Mucosa of descending colon (tissue), 3 donors: ENCODE measurements around the gene LAPTM5. TPM values are rescaled to one million over a fixed set of nuclear protein-coding genes. Genes with fewer than 3 reads are reported as not detected.
A peak's percentile ranks its signal among the peaks of the same experiment; 100 is the strongest.

Source experiments
- ATAC-seq: fragments of 200-7000 bp; cut with Tn5 transposase; one replicate; pipeline ENCODE4 v1.9.1; 2020; ENCODE audit warnings: mild to moderate bottlenecking, moderate library complexity
- DNase-seq, 3 donors: peaks; one replicate each; pipeline ENCODE4 v3.0.0-alpha.2; 2020
- H3K36me3 ChIP-seq: fragments of 200-600 bp; one replicate; pipeline ENCODE4 v1.8.0; 2021; ENCODE audit warnings: low read depth, mild to moderate bottlenecking
- H3K4me1 ChIP-seq: fragments of 200-600 bp; one replicate; pipeline ENCODE4 v1.8.0; 2021; ENCODE audit warnings: low read depth, mild to moderate bottlenecking
- H3K4me3 ChIP-seq: fragments of 200-600 bp; one replicate; pipeline ENCODE4 v1.8.0; 2021; ENCODE audit warnings: mild to moderate bottlenecking
- H3K9me3 ChIP-seq: fragments of 200-600 bp; one replicate; pipeline ENCODE4 v1.8.0; 2021; ENCODE audit warnings: mild to moderate bottlenecking
- intact Hi-C, 2 donors: fragments of 100-400 bp; cut with DNase I in 1 of 2; cut with micrococcal nuclease in 1 of 2; formaldehyde crosslinking; loops; one replicate each; pipeline versions ENCODE4 v1.11.0 to v1.11.1; 2022; cut with DNase I, micrococcal nuclease
- total RNA-seq, 3 donors: library from RNA; stranded (reverse); fragmentation: NEBNext Ultra II Directional in 2 of 3; extraction: Animal tissue kit (Norgen Biotek cat#: 25700) in 2 of 3; gene quantifications; one replicate each; pipeline versions ENCODE4 v1.2.1 to v1.2.4, GENCODE V29; 2021 to 2023
- TF ChIP-seq, protein P1 (sequence below): fragments of 200-600 bp; IDR thresholded peaks from one replicate; pipeline ENCODE4 v1.8.0; 2022; ENCODE audit warnings: antibody characterized with exemption, mild to moderate bottlenecking
- donor health status: DM: no; HTN: no; CAD: no; lungs with moderate emphysema.
- donor health status: DM: no; HTN: no; CAD: no.
- donor health status: DM: no; HTN: yes; CAD: no.

The LAPTM5 gene
- total RNA-seq, 3 donors from 2014 or later: 24.1 to 71.1 (median 48.1) TPM

DNA sequence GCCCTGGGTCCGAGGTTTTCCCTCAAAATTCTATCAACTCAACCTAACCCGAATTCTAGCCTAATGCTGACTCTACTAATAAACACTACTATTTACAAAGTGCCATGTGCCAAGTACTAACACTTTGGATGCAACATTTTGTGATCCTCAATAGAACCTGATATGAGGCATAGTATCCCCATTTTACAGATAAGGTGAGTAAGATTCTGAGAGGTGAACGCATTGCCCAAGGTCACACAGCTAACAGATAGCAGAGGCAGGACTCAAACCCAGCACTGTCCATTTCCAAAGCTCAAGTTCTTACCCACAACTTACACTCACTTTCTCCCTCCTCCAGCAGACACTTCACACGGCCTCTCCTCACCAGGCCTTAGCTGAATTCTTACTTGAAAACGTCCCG is 46.0 kb upstream of the LAPTM5 start:
- Histone ChIP-seq H3K4me3 (no peak overlapping the region), H3K36me3 (no peaks in the 10 kb centered on the region), H3K4me1 (peaks cover 9% of the 10 kb centered on the region), H3K9me3 (no peaks in the 10 kb centered on the region)
- intact Hi-C loops: loop anchor here in 1 of 2 donors (5.0 kb wide), 1 partner anchor 109 kb away; no protein-coding TSS in a partner anchor
- TF ChIP-seq, protein P1, sequence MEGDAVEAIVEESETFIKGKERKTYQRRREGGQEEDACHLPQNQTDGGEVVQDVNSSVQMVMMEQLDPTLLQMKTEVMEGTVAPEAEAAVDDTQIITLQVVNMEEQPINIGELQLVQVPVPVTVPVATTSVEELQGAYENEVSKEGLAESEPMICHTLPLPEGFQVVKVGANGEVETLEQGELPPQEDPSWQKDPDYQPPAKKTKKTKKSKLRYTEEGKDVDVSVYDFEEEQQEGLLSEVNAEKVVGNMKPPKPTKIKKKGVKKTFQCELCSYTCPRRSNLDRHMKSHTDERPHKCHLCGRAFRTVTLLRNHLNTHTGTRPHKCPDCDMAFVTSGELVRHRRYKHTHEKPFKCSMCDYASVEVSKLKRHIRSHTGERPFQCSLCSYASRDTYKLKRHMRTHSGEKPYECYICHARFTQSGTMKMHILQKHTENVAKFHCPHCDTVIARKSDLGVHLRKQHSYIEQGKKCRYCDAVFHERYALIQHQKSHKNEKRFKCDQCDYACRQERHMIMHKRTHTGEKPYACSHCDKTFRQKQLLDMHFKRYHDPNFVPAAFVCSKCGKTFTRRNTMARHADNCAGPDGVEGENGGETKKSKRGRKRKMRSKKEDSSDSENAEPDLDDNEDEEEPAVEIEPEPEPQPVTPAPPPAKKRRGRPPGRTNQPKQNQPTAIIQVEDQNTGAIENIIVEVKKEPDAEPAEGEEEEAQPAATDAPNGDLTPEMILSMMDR: no peak
- DNase-seq (no peak), ATAC-seq (no peak)

DNA sequence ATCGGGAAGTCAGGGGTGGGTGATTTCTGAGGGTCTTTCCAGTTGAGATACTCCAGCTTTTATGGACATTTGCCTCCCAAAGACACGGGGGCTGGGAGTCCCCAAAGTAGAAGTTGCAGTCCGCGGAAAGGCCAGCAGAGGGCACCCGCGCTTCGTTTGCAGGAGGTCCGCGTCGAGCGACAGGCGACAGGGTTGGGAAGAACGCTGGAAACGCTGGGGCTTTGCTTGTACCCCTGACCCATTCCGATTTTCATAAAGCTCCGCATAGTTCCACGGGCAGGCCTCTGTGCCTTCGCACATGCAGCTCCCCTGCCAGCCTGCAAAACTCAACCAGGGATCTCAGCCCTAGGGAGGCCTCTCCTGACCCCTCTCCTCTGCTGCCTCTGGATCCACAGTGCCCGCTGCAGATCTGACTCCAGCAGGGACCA is 44.2 kb upstream of the LAPTM5 start:
- DNase-seq (peak; percentile 77 to 90 (median 87)), ATAC-seq (peak; percentile 81)
- Histone ChIP-seq H3K4me3 (no peak overlapping the region), H3K9me3 (no peaks in the 10 kb centered on the region), H3K4me1 (peaks cover 4% of the 10 kb centered on the region), H3K36me3 (no peaks in the 10 kb centered on the region)
- TF ChIP-seq, protein P1: peak; percentile 87
- intact Hi-C loops: loop anchor here (2.0 to 5.0 kb wide), 2 partner anchors 111 kb away; no protein-coding TSS in a partner anchor

DNA sequence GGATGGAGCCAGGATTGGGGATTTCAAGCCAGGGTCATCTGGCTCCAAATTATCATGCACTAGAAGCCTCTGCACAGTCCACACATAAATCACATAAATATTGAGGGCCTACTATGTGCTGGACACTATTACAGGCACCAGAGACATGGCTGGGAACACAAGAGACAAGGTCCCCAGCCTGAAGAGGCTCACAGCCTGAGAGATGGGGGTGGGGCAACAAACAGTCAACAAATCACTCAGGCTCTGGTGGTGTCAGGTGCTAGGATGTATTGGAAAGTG is 41.6 kb upstream of the LAPTM5 start:
- DNase-seq (no peak), ATAC-seq (no peak)
- TF ChIP-seq, protein P1: no peak
- Histone ChIP-seq H3K4me3 (no peak overlapping the region), H3K9me3 (no peaks in the 10 kb centered on the region), H3K4me1 (peaks cover 4% of the 10 kb centered on the region), H3K36me3 (no peaks in the 10 kb centered on the region)
- intact Hi-C loops: no loop called here

DNA sequence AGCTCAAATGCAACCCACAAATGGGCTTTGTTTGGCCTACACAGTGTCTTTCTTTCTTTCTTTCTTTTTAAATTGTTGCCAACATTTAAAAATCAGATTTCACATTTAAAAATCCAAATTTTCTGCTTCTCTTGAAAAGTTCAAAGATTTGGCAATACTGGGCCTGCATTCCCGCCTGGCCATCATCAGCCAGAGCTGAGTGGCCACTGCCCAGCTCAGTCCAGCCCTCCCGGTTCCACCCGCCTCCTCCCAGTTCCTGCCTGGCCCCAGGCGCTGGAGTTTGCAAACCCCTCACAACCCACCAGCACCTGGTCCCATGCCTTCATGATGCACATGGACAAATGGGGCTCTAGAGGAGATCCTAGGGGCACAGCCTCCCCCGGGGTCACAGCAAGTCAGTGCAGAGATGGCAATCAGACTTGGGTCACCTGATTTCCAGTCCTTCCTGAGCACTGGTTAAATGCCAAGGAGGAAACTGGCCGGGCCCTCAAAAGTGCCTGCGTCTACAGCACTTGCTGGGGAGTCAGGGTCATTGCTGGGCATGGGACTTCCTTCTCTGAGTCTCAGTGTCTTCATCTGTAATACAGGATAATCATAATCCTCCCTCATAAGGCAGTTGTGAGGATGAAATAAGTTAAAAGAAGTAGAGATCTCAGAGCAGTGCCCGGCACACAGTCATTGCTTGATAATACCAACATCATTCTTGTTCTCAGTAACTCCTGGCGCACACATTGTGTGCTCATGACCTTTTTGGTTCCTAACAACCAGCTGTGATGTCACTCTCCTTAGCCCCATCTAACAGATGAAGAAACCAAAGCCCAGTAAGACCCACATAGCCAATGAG is 41.0 kb upstream of the LAPTM5 start:
- TF ChIP-seq, protein P1: no peak
- H3K4me3 ChIP-seq: no peak overlapping the region

DNA sequence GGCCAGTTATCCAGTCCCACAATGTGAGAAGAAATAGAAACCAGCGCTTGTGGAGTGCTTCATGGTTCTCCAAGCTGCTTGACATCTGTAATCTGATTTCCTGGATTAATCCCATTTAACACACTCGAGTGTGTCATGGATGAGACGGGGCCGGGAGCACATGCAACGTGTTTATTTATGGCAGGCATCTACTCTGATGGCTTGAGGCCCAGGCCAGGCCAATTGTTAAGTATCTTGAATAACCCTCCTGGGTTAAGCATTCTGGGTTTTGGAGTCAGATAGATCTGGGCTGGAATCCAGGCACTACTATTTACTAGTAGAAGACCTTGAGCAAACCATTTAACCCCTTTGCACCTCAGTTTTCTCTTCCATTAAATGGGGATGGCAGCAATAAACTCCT is 37.5 kb upstream of the LAPTM5 start:
- peak in 1 of 3 donors; percentile 1 for DNase-seq
- ATAC-seq: no peak
- TF ChIP-seq, protein P1: no peak
- intact Hi-C loops: no loop called here
- H3K4me3 ChIP-seq: no peak overlapping the region
- H3K4me1 ChIP-seq: no peaks in the 10 kb centered on the region
- no peaks in the 10 kb centered on the region for H3K9me3 ChIP-seq
- no peaks in the 10 kb centered on the region for H3K36me3 ChIP-seq

More for the DNA sequence above, 41.0 kb upstream of the LAPTM5 start:
- Histone ChIP-seq H3K36me3 (no peaks in the 10 kb centered on the region), H3K4me1 (peaks cover 4% of the 10 kb centered on the region), H3K9me3 (no peaks in the 10 kb centered on the region)
- ATAC-seq (peak; percentile 54), DNase-seq (peak in 1 of 3 donors; percentile 49)
- intact Hi-C loops: no loop called here
